ENCODE data around the gene MAPK1.

The MAPK1 gene

GRCh38 chr22:21860491-21861039 is 6.9 kb downstream of the MAPK1 start:
- peaks cover 6% of the 10 kb centered on the region; the same call in 1 of the 2 replicates for H3K4me1 ChIP-seq
- no peaks in the 10 kb centered on the region for H3K27me3 ChIP-seq
- no peak for DNase-seq
- H3K9me3 ChIP-seq, result no peaks in the 10 kb centered on the region
- H3K4me3 ChIP-seq (ENCODE audit: low read depth, low read length), result no peak overlapping the region
- TF ChIP-seq CTCF (IDR thresholded peaks at IDR 0.05; ENCODE audit: low read depth, low read length), result no peak
- H3K36me3 ChIP-seq, result no peaks in the 10 kb centered on the region; the same call in 1 of the 2 replicates

- Histone ChIP-seq H3K27me3 (no peaks in the 10 kb centered on the region), H3K9me3 (no peaks in the 10 kb centered on the region), H3K4me3 (ENCODE audit: low read depth, low read length) (no peak overlapping the region), H3K36me3 (no peaks in the 10 kb centered on the region; the same call in none of the 2 replicates), H3K4me1 (peaks cover 3% of the 10 kb centered on the region; the same call in 1 of the 2 replicates)
- no peak for TF ChIP-seq CTCF (IDR thresholded peaks at IDR 0.05; ENCODE audit: low read depth, low read length)
- no peak for DNase-seq
Measured at GRCh38 chr22:21858025-21858764, 9.2 kb downstream of the MAPK1 start.

GRCh38 chr22:21857481-21857914 is 9.9 kb downstream of the MAPK1 start:
- no peaks in the 10 kb centered on the region; the same call in none of the 2 replicates for H3K36me3 ChIP-seq
- no peak for TF ChIP-seq CTCF (IDR thresholded peaks at IDR 0.05; ENCODE audit: low read depth, low read length)
- H3K9me3 ChIP-seq, result no peaks in the 10 kb centered on the region
- H3K4me3 ChIP-seq (ENCODE audit: low read depth, low read length), result no peak overlapping the region
- no peak for DNase-seq
- H3K27me3 ChIP-seq, result no peaks in the 10 kb centered on the region
- H3K4me1 ChIP-seq, result peaks cover 3% of the 10 kb centered on the region; the same call in 1 of the 2 replicates

- no peaks in the 10 kb centered on the region for H3K27me3 ChIP-seq
- H3K9me3 ChIP-seq, result no peaks in the 10 kb centered on the region
- no peak for TF ChIP-seq CTCF (IDR thresholded peaks at IDR 0.05; ENCODE audit: low read depth, low read length)
- no peaks in the 10 kb centered on the region; the same call in none of the 2 replicates for H3K36me3 ChIP-seq
- peaks cover 3% of the 10 kb centered on the region; the same call in 1 of the 2 replicates for H3K4me1 ChIP-seq
- no peak overlapping the region for H3K4me3 ChIP-seq (ENCODE audit: low read depth, low read length)
- DNase-seq, result no peak
Measured at GRCh38 chr22:21856868-21857267, 10.6 kb downstream of the MAPK1 start.

GRCh38 chr22:21856197-21856596 is 11.2 kb downstream of the MAPK1 start:
- Histone ChIP-seq H3K36me3 (no peaks in the 10 kb centered on the region; the same call in none of the 2 replicates), H3K9me3 (no peaks in the 10 kb centered on the region), H3K4me3 (ENCODE audit: low read depth, low read length) (no peak overlapping the region), H3K27me3 (no peaks in the 10 kb centered on the region), H3K4me1 (peaks cover 3% of the 10 kb centered on the region; the same call in 1 of the 2 replicates)
- no peak for TF ChIP-seq CTCF (IDR thresholded peaks at IDR 0.05; ENCODE audit: low read depth, low read length)
- DNase-seq, result no peak

- H3K4me1 ChIP-seq, result peaks cover 3% of the 10 kb centered on the region; the same call in 1 of the 2 replicates
- TF ChIP-seq CTCF (IDR thresholded peaks at IDR 0.05; ENCODE audit: low read depth, low read length), result no peak
- no peaks in the 10 kb centered on the region; the same call in none of the 2 replicates for H3K36me3 ChIP-seq
Measured at GRCh38 chr22:21855676-21856075, 11.8 kb downstream of the MAPK1 start.

More at GRCh38 chr22:21855676-21856075, 11.8 kb downstream of the MAPK1 start:
- Histone ChIP-seq H3K4me3 (ENCODE audit: low read depth, low read length) (no peak overlapping the region), H3K9me3 (no peaks in the 10 kb centered on the region), H3K27me3 (no peaks in the 10 kb centered on the region)
- no peak for DNase-seq
